ENCODE data around the gene KCNJ18.
"Not testable (repeated sequence)": the region's sequence is repeated elsewhere in the genome, so short reads cannot be mapped to it uniquely, and the experiment has no call there.

Gene KCNJ18

DNA sequence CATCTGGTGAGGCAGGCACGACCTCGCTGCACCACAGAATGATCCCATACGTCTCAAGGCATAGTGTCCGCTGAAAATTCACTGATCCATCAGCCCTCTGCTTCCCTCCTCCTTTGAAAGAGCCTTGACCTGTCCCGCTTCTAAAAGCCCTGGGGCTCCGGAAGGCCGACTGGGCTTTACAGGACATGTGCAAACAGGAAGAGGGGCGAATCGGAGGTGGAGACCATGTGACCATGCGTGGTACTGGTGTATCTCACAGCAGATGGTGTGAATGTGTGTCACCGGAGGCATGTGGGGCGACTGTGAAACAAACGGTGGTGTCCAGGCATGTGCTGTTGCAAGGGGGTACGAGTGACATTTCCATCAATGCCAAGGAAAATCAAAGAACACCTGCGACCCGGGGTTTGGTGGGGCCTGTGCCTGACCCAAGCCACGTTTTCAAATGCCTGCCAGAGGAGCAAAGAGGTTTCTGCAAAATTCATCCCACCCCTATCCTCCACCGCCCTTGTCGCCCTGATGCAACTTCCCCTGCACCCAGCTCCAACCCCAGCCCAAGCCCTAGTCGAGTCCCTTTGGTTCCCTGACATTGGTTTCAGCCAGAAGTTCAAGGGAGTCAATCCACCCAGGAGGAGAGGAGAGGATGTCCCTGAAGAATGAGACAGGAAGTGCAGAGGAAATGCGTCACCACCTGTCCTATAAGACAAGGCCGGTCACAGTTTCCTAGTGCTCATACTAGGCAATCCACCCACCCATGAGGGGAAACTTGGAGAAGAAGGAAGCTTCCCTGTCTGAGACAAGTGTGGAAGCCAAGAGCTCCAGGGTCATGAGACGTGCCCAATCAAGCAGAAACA is 5.9 kb upstream of the KCNJ18 start:
- DNase-seq = no peak

DNA sequence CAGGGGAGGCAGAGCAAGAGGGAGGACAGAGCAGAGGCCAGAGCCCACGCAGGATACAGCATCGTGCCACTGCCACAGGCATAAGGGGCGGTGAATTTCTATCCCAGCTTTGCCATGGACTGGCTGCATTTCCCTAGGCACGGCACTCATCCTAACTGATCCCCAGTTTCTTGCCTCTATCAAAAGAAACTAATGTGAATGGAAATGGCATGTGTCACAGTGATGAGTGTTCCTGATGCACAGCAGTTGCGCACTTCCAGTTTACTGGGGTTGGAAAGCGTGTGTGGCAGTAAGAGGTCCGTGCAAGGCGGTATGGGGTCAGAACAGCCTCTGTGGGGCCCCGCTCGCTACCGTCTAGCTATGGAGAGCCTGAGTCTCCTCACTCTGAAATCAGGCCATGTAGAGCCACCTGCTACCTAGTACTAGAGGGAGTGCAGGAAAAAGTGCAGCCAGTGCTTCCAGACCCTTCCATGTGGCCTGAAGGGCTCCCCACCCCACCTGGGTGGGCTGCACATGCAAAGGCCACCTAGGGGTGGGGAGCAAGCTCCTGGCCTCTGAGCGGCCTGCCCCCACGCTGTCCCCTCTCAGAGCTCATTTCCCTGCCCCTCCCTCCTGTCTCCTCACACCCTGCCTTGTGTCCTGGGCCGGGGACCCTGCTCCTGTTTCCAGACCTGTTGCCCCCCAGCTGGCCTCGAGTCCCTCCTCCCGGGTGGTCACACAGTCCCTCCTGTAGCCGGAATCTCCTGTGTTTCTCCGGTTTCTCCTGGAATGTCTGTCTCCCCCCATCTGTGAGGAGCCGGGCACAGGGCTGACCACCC is 5.0 kb upstream of the KCNJ18 start:
- DNase-seq = no peak

DNA sequence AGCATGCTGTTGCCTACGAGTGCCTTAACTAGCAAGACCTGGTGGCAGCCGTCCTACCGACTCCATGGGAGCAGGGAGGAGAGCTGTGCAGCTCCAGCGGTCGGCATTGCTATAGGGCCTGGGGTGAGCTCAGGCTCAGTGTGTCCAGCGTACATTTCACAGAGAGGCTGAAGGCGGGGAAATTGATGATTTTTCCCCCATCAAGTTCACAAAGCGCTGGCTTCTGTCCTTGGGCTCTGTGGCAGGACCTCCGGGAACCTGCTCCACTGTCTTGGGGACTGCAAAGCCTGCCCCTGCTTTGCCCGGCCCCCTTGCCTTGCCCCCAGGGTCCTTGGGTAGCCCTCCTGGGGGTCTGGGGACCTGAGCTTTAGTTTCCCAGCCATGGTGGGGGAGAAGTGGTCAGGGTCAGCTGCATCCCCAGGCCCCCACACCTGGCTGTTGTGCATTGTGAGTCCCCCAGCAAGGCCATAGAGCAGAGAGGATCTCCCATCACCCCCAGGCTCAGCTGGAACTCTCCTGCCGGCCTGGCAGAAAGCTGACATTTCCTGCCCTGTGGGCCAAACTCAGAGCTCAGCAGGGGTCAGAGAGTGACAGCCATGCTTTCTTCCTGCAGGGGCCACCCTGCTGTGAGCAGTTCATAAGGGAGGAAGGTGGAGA is 3.9 kb upstream of the KCNJ18 start:
- no peak for DNase-seq

DNA sequence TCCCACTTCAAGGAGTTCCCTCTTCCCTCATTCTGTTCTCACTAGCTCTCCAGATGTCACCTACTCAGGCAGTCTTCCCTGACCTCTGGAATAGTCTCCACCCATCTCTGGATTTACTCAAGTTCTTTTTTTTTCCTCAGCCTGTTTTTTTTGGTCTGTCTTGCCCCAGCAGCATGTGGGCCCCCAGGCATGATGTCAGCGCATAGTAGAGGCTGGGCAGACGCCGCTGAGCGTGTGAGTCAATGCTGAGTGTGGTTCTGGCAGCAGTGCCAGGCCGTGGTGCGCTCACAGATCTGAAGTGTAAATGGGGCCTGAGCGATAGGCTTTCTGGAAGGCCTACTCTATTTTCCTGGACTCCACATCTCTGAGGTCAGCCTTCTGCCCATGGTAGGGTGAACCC is 2.7 kb upstream of the KCNJ18 start:
- no peak for DNase-seq

DNA sequence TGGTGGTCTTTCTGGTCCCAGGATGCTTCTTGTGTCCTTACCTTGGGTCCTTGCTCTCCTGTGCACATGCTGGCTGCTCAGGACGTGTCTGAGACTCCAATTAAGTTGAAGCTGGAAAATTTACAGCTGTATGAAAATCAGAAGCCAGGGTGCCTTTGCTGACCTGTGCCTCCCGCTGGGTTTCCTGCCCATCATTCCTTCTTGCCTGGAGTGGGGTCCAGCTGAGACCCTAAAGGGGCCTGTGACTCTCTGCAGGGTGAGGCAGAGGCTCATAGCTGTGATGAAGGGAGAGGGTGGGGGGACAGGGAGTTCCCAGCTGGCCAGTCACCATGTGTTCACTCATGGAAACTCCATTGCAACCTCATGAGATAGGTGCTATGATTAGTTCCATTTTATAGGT is 1.5 kb upstream of the KCNJ18 start:
- DNase-seq = not testable (repeated sequence)

DNA sequence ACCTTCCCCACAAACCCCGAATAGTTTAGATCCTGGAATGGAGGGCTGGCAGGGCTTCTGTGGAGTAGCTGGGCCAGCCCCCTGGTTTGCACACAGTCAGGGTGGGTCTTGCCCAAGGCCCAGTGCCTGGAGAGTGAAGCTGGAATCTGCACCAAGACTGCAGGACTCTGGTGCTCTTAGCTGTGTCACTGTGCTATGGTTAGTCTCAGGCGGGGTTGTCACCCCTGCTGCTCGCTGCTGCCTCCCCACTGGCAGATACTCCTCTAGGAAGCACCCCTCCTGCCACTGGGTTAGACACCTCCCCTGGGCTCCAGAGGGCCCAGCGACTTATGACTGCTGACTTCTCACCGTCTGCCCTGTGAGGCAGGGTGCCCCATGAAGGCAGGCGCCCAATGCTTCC is 842 bp upstream of the KCNJ18 start:
- DNase-seq = not testable (repeated sequence)

DNA sequence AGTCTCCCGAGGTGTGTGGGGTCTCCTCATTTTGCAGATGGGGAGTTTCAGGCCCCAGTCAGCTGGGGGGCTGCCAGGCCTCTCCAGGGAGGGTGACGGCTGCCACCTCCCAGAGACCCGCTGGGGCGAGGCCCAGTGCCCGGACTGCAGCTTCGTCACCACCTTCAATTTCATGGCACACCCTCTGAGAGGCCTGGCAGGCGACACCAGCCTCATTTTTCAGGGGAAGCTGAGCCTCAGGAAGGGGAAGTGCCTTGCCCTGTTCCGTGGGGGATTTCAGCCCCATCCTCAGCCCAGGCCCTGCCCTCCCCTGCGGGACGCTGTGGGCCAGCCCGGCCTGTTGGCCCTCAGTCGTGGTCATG is 362 bp downstream of the KCNJ18 start:
- DNase-seq = not testable (repeated sequence)

DNA sequence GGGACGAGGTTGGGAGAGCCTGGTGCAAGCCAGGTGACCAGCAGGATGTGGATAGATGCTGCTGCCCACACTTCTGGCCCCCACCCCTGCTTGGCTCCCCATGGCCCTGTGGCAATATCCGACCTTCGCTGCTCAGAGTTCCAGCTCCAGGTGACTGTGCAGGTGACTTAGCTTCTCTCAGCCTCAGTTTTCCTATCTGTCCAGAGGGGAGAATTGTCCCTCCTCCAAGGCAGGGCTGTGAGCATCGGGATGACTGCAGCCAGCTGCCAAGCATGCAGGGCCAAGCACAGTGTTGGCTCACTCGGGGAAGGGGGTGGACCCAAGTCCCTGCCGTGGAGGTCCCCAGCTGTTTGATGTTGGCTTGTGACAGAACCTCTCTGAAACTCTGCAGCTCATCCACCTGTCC is 1.1 kb downstream of the KCNJ18 start:
- DNase-seq = not testable (repeated sequence)

DNA sequence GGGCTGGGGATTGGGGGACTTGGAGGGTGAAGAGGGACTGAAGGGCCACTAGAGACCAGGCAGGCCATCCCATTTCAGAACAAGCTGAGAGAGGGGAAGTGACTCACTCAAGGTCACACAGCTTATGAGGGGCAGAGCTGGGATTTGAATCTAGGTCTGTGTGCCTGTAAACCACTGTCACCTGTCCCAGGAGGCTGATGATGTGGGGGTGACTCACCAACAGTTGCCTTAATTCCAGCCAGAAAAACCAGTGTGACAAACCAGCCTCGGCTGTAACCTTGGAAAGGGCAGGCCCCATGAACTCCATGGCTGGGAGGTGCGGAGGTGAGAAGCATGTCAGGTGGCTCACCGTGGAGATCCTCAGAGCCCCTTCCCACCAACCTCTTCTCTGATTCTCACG is 1.6 kb downstream of the KCNJ18 start:
- DNase-seq = not testable (repeated sequence)

DNA sequence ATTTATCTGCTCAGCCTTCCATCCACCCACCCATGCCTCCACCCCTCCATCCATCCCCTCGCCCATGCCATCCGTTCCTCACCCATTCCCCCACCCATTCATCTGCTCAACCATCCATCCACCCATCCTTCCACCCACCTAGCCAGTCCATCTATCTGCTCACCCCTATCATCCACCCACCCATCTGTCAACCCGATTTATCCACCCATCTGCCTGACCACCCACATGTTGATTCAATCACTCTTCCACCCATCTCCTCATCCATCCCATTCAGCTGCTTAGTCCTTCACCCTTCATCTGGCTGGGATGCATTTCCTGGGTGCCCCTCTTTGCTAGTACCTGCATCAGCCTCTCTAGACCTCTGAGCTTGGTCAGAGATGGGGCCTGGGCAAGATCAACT is 3.9 kb downstream of the KCNJ18 start:
- not testable (repeated sequence) for DNase-seq

DNA sequence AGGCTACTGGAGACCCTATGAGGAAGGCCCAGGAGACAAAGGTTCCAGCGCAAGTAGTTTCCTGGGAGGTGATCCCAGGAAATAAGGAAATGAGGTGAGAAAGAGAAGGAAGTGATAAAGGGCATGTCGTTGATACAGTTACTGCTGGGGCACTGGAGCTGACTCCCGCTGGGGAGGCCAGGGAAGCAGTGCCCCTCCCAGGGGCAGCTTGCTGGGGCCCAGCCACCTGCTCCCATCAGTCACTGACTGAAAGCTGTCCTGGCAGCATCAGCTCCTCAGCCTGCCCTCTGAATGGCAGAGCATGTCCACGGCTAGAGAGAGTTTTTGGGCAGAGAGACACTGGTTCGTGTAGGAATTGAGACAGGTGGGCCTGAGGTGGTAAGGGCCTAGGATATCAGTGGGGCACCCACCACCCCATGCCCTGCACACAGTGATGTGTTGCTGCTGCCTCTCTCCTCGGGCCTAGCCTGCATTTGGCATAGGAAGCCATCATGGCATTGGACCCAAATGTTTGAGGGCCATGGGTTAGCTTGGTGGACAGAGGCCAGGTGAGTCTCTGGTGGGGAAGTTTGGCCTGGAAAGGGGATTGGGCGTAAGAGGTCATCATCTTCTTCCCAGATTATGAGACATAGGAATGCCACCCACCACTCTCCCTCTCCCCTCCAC is 4.7 kb downstream of the KCNJ18 start:
- not testable (repeated sequence) for DNase-seq

DNA sequence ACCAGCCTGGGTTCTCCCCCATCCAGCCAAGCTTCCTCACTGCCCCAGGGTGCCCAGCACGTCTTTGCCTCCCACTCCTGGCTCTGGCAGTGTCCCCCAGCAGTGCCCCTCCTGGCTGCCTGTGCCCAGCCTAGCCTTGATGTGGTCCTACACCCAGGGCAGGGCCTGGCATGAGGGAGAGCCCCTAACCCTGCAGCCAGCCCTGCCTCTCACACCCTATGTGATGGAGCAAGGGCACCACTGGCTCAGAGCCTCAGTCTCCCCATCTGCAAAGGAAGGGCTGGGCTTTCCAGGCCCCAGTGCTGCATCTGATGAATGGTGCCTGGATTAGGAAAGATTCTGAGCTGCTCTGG is 5.2 kb downstream of the KCNJ18 start:
- not testable (repeated sequence) for DNase-seq

DNA sequence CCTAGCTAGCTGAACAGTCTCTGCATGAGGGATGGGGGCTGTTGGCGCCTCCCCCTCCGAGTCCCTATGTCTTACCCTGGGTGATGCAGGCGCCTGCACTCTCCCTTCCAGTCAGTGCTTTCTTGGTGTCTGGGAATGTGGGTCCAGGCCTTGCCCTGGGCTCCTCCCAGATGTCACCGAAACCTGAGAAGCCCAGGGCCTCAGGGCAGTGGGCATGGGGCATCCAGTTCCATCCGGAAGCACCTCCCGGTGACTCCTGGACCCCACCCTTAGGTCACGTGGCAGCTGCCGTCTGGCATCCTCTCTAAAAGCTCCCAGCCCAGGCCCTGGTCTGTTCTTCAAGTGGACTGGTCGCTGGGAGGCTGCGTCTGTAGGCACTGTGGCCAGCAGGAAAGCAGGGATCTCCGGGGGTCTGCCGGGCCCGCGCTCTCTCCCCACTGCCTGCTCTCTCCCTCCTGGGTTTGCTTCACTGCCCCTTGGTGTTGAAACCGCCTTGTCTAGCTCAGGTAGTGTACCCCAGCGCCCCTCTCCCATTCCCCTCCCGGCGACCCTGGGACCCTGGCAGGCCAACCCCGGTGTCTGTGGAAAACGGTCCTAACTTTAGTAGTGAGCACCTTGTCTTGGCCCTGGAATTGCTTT is 6.2 kb downstream of the KCNJ18 start:
- DNase-seq = not testable (repeated sequence)

DNA sequence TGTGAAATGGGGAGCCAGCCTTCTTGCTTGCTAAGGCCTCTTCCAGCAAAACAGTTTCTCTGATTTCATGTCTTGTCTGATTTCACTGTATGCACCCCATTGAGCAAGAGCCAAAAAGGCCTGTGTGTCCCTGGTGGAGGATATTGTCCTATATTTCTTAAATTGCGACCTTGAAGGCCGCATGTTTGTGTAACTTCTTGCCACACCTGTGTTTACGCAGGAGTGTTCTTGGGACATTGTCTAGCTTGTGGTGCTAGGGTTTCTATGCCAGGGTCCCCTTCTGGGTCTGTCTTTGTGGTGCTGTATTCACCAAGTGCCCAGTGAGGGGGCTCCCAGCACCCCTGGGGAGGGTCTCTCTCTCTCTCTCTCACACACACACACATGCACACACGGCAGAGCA is 6.8 kb downstream of the KCNJ18 start:
- not testable (repeated sequence) for DNase-seq

DNA sequence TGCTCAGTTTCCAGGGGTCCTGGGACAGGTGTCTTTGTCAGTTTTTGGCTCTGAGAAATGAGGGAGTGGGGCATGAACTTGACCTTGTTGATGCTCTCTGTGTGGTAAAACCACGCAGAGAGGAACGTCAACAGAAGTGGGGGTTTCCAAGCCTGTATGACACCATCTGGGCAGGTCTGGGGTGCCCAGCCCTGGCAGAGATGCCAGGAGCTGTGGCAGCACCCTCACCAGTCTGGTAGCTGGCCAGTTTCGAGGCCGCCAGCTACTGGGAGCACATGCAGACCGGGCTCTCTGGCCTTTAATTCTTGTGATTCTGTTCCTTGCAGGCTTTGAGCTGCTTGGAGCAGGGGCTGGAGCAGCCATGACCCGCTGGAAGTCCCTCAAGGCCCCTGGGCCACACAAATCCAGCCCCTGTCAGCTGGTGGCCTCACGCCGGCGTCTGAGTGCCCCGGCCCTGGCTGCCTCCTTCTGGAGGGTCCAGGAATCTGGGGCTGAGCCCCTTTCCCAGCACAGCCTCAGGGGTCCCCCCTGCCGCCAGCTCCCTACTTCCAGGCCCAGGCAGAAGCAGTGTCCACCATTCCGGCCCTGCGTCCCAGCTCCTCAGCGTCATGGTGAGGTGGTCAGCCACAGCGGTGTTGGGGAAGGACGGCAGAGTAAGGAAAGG is 7.4 kb downstream of the KCNJ18 start:
- not testable (repeated sequence) for DNase-seq

DNA sequence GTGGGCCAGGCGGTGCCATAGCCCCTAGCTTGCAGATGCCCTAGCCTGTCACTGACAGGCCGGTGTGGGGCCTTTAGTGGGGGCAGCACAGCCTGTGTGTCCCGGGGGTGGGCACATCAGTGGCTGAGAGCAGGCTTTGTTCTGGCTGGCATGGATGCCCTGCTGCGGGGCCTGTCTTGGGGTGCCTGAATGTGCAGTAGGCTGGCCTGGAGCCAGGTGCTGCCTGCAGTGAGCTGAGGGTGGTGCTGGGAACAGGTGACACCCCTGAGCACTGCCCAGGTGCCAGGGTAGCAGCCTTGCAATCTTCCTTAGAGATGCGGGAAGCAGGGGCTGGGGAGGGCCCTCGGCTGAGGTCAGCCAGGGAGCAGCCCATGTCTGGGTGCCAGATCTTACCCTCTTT is 8.8 kb downstream of the KCNJ18 start:
- not testable (repeated sequence) for DNase-seq

DNA sequence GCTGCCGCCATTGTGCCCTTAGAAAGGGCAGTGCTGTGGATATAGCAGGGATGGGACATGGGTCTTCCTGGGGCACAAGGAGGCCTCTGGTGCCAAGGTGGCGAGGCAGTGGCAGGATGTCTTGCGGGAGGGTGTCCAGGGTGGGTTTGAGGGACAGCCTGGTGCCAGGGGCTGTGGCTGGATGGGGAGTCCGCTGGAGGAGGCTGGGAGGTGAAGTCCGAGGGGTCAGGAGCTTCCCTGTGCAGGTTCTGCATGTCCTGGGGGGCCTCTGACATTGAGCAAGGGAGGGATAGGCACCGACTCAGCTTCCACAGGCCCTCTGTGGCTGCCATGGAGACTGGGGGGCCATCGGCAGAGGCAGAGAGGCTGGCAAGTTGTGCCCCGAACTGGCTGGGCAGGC is 9.7 kb downstream of the KCNJ18 start:
- not testable (repeated sequence) for DNase-seq

DNA sequence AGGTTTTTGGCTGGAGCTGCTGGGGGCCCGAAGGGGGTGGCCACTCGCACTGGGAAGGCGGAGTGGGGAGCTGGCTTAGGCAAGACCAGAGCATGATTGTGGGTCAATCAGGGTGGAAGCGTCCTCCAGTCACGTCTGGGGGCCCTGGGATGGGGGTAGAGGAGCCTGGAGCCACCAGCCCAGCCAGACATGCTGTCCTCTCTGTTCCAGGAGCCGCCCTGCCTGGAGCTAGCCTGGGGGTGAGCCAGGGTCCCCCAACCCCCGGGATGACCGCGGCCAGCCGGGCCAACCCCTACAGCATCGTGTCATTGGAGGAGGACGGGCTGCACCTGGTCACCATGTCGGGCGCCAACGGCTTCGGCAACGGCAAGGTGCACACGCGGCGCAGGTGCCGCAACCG is 10.2 kb downstream of the KCNJ18 start:
- not testable (repeated sequence) for DNase-seq

DNA sequence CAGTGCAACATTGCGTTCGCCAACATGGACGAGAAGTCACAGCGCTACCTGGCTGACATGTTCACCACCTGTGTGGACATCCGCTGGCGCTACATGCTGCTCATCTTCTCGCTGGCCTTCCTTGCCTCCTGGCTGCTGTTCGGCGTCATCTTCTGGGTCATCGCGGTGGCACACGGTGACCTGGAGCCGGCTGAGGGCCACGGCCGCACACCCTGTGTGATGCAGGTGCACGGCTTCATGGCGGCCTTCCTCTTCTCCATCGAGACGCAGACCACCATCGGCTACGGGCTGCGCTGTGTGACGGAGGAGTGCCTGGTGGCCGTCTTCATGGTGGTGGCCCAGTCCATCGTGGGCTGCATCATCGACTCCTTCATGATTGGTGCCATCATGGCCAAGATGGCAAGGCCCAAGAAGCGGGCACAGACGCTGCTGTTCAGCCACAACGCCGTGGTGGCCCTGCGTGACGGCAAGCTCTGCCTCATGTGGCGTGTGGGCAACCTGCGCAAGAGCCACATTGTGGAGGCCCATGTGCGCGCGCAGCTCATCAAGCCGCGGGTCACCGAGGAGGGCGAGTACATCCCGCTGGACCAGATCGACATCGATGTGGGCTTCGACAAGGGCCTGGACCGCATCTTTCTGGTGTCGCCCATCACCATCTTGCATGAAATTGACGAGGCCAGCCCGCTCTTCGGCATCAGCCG is 10.8 kb downstream of the KCNJ18 start:
- DNase-seq = not testable (repeated sequence)

DNA sequence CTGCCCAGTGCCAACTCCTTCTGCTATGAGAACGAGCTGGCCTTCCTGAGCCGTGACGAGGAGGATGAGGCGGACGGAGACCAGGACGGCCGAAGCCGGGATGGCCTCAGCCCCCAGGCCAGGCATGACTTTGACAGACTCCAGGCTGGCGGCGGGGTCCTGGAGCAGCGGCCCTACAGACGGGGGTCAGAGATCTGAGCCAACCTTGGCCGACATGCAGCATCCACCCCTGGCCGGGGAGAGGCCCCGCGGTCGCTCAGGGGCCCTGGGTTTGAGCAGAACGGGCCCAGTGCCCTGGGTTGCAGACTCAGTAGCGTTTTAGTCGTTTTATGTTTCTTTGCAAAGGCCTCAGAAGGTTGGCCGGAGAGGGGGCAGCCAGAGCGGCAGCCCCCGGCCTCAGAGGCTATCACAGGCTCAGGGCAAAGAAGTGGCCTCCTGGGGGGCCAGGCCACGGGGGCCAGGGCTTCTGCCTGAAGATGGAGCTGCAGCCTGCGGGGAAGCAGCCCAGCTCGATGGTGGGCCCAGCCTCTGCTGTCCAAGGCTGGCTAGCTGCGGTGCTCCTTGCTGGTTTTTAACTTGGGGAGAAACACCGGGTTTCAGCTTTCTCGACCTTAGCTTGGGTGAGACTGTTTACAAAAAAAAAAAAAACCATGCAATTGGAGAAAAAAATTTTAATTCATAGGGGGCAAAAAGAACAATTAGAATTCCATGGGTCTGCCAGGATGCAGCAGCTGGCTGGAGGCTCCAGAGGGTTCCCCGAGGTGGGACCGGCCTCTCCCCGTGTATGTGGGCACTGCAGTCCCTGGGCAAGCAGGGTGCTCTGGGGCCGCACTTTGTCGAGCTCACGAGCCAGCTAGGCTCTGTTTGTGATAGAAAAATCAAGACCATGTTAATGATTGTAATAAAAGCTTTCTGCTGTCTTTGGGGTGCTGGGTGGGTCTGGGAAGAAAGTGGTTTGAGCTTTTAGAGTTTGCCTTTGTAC is 11.9 kb downstream of the KCNJ18 start:
- not testable (repeated sequence) for DNase-seq
